HCT116 (cell line): Measurements from ENCODE around the gene PXYLP1. TPM values are rescaled to one million over a fixed set of nuclear protein-coding genes. Genes with fewer than 3 reads are reported as not detected.

Experiments
- ATAC-seq: fragments of 200-7000 bp; cut with Tn5 transposase; 2 replicates; pipeline ENCODE4 v1.9.1; 2020; ENCODE audit warnings: mild to moderate bottlenecking, moderate library complexity
- BruUV-seq: library from RNA; stranded (reverse); fragments of 400-500 nt; replicated peaks from 2 replicates; lab custom pipeline; 2021; lab: Mats Ljungman, UMichigan
- CTCF ChIA-PET: fragments of 300-600 bp; sonication (Branson Sonifier 250); formaldehyde crosslinking; loops from one replicate; lab custom pipeline; 2021; ENCODE audit warnings: antibody characterized with exemption; lab: Charles Lee
- POLR2A ChIA-PET: fragments of 300-600, 350-600 bp; sonication (Branson Sonifier 250); formaldehyde crosslinking; loops from one replicate; lab custom pipeline; 2021; ENCODE audit warnings: antibody characterized with exemption; lab: Charles Lee
- RAD21 ChIA-PET, 2 experiments: fragments of 300-600 bp; sonication (Branson Sonifier 250); formaldehyde crosslinking; loops; one replicate each; lab custom pipeline; 2023; ENCODE audit warnings: low total read pairs in 2 of 2; ENCODE audit not compliant: uncharacterized antibody in 2 of 2, unreplicated experiment in 2 of 2, low non-redundant PET in 1 of 2; lab: Charles Lee
- DNase-seq: peaks from one replicate; pipeline ENCODE4 v3.0.0-alpha.2; 2010; ENCODE audit warnings: low read depth, low spot score
- H2AFZ ChIP-seq: fragments of 200-600 bp; shearing (Covaris generic), sonication (generic); 2 replicates; pipeline ENCODE4 v1.6.1; 2017; ENCODE audit warnings: low read depth, mixed run types, mixed read lengths, antibody characterized with exemption, low read length; ENCODE audit not compliant: poor library complexity, severe bottlenecking
- H3K27ac ChIP-seq: 2 replicates; pipeline ENCODE4 v1.5.1; 2012; ENCODE audit warnings: low read depth, low read length
- H3K27me3 ChIP-seq: fragments of 200-600 bp; sonication (generic); 2 replicates; pipeline ENCODE4 v1.6.1; 2016; ENCODE audit warnings: mixed run types, low read length, mixed read lengths; ENCODE audit not compliant: insufficient read depth
- H3K36me3 ChIP-seq, 2 experiments: fragments of 200-500 bp in 1 of 2; fragments of 200-600 bp in 1 of 2; sonication (Bioruptor generic) in 1 of 2; sonication (generic) in 1 of 2; 2 replicates each; pipeline versions ENCODE4 v1.5.1 to v1.6.1; 2014 to 2016; ENCODE audit warnings: low read length in 2 of 2, inconsistent platforms in 1 of 2, mixed read lengths in 1 of 2, mixed run types in 1 of 2; ENCODE audit not compliant: insufficient read depth in 2 of 2, control insufficient read depth in 1 of 2
- H3K4me1 ChIP-seq, 2 experiments: fragments of 200-600 bp in 1 of 2; sonication (generic) in 1 of 2; 2 replicates each; pipeline versions ENCODE4 v1.5.1 to v1.6.1; 2012 to 2017; ENCODE audit warnings: low read length in 2 of 2, inconsistent platforms in 1 of 2, mild to moderate bottlenecking in 1 of 2, mixed read lengths in 1 of 2, mixed run types in 1 of 2, moderate library complexity in 1 of 2; ENCODE audit not compliant: insufficient read depth in 2 of 2, control insufficient read depth in 1 of 2
- H3K4me2 ChIP-seq: fragments of 200-600 bp; sonication (generic); 2 replicates; pipeline ENCODE4 v1.6.1; 2017; ENCODE audit warnings: mixed run types, low read length, mixed read lengths
- H3K4me3 ChIP-seq, 2 experiments: fragments of 200-600 bp in 1 of 2; sonication (generic) in 1 of 2; replicated peaks in 1 of 2; 2 replicates each; pipeline ENCODE4 v1.5.1; 2011 to 2016; ENCODE audit warnings: low read length in 2 of 2, control low read depth in 1 of 2, low read depth in 1 of 2, mild to moderate bottlenecking in 1 of 2, mixed read lengths in 1 of 2, mixed run types in 1 of 2
- H3K79me2 ChIP-seq: fragments of 200-600 bp; sonication (generic); 2 replicates; pipeline ENCODE4 v1.6.1; 2017; ENCODE audit warnings: mild to moderate bottlenecking, mixed run types, low read length, moderate library complexity, mixed read lengths; ENCODE audit not compliant: insufficient read depth
- H3K9ac ChIP-seq: fragments of 200-600 bp; sonication (generic); 2 replicates; pipeline ENCODE4 v1.6.1; 2016; ENCODE audit warnings: low read length, mixed read lengths
- H3K9me2 ChIP-seq: fragments of 200-600 bp; sonication (generic), shearing (Covaris generic); 2 replicates; pipeline ENCODE4 v1.6.1; 2017; ENCODE audit warnings: mixed run types, mild to moderate bottlenecking, moderate library complexity; ENCODE audit not compliant: insufficient read depth
- H3K9me3 ChIP-seq, 2 experiments: fragments of 200-500 bp in 1 of 2; fragments of 200-600 bp in 1 of 2; sonication (Bioruptor generic) in 1 of 2; sonication (generic) in 1 of 2; 2 replicates each; pipeline ENCODE4 v1.6.1; 2014 to 2017; ENCODE audit warnings: low read length in 2 of 2, mixed read lengths in 2 of 2, inconsistent platforms in 1 of 2, low read depth in 1 of 2, mild to moderate bottlenecking in 1 of 2, mixed run types in 1 of 2, moderate library complexity in 1 of 2; ENCODE audit not compliant: control insufficient read depth in 1 of 2, insufficient read depth in 1 of 2
- H4K20me1 ChIP-seq: fragments of 200-600 bp; sonication (generic), shearing (Covaris generic); 2 replicates; pipeline ENCODE4 v1.6.1; 2017; ENCODE audit warnings: mixed run types, mild to moderate bottlenecking, moderate library complexity; ENCODE audit not compliant: insufficient read depth
- CEBPB ChIP-seq: IDR thresholded peaks from 2 replicates; pipeline ENCODE4 v1.6.1; 2012; ENCODE audit warnings: low read depth
- EGR1 ChIP-seq: IDR thresholded peaks from 2 replicates; pipeline ENCODE4 v1.6.1; 2012; ENCODE audit warnings: low read depth
- ELF1 ChIP-seq: IDR thresholded peaks from 2 replicates; pipeline ENCODE4 v1.6.1; 2012; ENCODE audit warnings: low read depth, borderline replicate concordance
- FOSL1 ChIP-seq: IDR thresholded peaks from 2 replicates; pipeline ENCODE4 v1.6.1; 2012; ENCODE audit warnings: low read depth
- POLR2A ChIP-seq: IDR thresholded peaks from 2 replicates; pipeline ENCODE4 v1.7.0; 2011; ENCODE audit warnings: borderline replicate concordance; ENCODE audit not compliant: insufficient read depth, insufficient read length; ENCODE audit errors: extremely low read depth
- SIN3A ChIP-seq: IDR thresholded peaks from 2 replicates; pipeline ENCODE4 v1.6.1; 2012; ENCODE audit warnings: low read depth
- ZNF274 ChIP-seq: fragments of 200-500 bp; sonication (Bioruptor generic); IDR thresholded peaks from 2 replicates; pipeline ENCODE4 v1.6.1; 2014; ENCODE audit warnings: mild to moderate bottlenecking, low read depth, low read length, inconsistent platforms
- intact Hi-C: fragments of 100-400 bp; cut with micrococcal nuclease; formaldehyde crosslinking; loops from 2 replicates; pipeline ENCODE4 v1.10.0; 2022
- total RNA-seq: library from RNA; stranded (reverse); gene quantifications from one replicate; pipeline ENCODE4 v1.2.1, GENCODE V29; 2021; ENCODE audit not compliant: unreplicated experiment
- TF ChIP-seq, protein P1 (sequence below): IDR thresholded peaks from 2 replicates; pipeline ENCODE4 v1.6.1; 2012

Gene PXYLP1
- total RNA-seq, 1 experiment from 2014 or later = 15.3 TPM

- ChIA-PET POLR2A (no interaction called here), CTCF (no interaction called here), RAD21 (no interaction called here)
- no peaks in the 10 kb centered on the region for H3K4me1 ChIP-seq
- H3K4me3 ChIP-seq = no peak overlapping the region
- H3K4me2 ChIP-seq = no peak overlapping the region
- H3K36me3 ChIP-seq = no peaks in the 10 kb centered on the region
- no peak overlapping the region for H3K27ac ChIP-seq
- no peaks in the 10 kb centered on the region for H3K79me2 ChIP-seq
- DNase-seq (no peak), ATAC-seq (no peak)
- H3K9me3 ChIP-seq = no peaks in the 10 kb centered on the region
- no peaks in the 10 kb centered on the region for H3K9me2 ChIP-seq
- TF ChIP-seq SIN3A = no peak
- no peak for TF ChIP-seq EGR1
- intact Hi-C loops = no loop called here
- BruUV-seq = no TSS peak
- no peaks in the 10 kb centered on the region for H4K20me1 ChIP-seq
- no peak overlapping the region for H2AFZ ChIP-seq
- H3K27me3 ChIP-seq = no peaks in the 10 kb centered on the region
- no peak overlapping the region for H3K9ac ChIP-seq
These were observed 14.2 kb upstream of the PXYLP1 start for GRCh38 chr3:141217389-141217788.

DNA sequence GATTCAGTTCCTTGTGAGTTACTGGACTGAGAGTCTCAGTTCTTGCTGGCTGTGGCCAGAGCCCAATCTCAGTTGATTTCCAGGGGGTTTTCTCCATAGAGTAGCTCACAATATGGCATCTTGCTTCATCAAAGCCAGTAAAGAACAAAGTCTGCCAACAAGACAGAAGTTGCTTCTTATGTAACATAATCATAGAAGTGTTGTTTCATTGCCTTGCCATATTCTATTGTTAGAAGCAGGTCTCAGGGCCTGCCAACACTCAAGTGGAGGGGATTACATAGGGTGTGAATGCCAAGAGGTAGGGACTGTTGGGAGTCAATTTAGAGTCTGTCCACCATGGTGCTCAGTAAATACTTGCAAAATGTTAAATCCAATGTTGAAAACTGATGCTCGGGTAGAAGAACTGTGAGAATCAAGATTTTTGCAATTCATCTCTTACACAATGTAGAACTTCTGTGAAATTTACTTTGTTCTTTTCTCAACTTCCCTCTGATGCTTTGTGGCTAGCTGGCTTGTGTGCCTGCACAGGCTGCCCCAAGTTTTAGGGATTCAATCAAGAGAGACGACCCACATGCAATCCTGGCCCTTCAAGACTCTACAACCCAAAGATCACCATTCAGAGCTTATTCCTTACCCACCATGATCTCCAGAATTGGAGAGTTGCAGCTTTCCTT, 13.3 kb upstream of the PXYLP1 start:
- Histone ChIP-seq H3K4me2 (no peak overlapping the region), H3K27me3 (no peaks in the 10 kb centered on the region), H3K4me1 (no peaks in the 10 kb centered on the region), H3K4me3 (no peak overlapping the region), H3K9me3 (no peaks in the 10 kb centered on the region), H3K36me3 (no peaks in the 10 kb centered on the region), H3K79me2 (no peaks in the 10 kb centered on the region), H2AFZ (no peak overlapping the region), H3K27ac (no peak overlapping the region), H3K9ac (no peak overlapping the region), H4K20me1 (no peaks in the 10 kb centered on the region), H3K9me2 (no peaks in the 10 kb centered on the region)
- TF ChIP-seq POLR2A (no peak), SIN3A (no peak), ZNF274 (no peak), CEBPB (no peak), ELF1 (no peak), FOSL1 (no peak)
- TF ChIP-seq, protein P1, sequence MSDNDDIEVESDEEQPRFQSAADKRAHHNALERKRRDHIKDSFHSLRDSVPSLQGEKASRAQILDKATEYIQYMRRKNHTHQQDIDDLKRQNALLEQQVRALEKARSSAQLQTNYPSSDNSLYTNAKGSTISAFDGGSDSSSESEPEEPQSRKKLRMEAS = no peak
- ChIA-PET POLR2A (no interaction called here), CTCF (no interaction called here), RAD21 (no interaction called here)
- ATAC-seq = no peak
- no TSS peak for BruUV-seq
- DNase-seq = no peak
- intact Hi-C loops = no loop called here
